HEK293T (cell line): Measurements from ENCODE around the gene TKTL1.

Experiments used
- CTBP1 ChIP-seq: fragments of 450-650 bp; IDR thresholded peaks from 2 replicates; pipeline ENCODE4 v1.6.1; 2016; ENCODE audit warnings: borderline replicate concordance
- SP1 ChIP-seq: fragments of 450-650 bp; IDR thresholded peaks from 2 replicates; pipeline ENCODE4 v1.6.1; 2017

GRCh38 chrX:154363706-154364439, 68.3 kb downstream of the TKTL1 start:
- TF ChIP-seq CTBP1: no peak
- TF ChIP-seq SP1: no peak
